ENCODE data around the gene PTOV1.

Gene PTOV1

DNA sequence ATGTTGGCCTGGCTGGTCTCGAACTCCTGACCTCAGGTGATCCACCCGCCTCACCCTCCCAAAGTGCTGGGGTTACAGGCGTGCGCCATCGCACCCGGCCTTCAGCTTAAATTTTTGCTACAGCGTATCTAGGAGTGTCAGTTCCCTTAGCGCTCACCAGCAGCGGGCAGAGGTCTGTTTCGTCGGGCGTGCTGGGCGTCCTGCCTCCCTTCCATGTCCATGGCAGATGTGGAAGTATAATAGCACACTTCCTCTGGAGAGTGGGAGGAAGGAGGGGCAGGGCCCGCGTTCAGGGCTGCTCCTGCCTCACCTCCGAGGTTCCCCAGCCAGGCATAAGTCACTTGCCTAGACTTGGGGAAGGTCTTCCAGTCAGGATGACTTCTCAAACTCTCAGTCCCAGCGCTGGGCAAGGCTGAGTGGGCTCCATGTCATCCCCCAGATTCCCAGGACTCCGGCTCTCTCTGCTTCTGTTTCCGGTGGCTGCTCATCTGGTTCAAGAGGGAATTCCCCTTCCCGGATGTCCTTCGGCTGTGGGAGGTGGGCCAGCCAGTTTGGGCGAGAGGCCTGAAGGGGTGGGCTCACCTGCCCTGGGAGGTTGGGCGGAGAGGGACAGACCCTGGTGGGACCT, 36.2 kb downstream of the PTOV1 start:
- Histone ChIP-seq H3K36me3 (peaks cover 17 to 78% (median 29%) of the 10 kb centered on the region in 11 experiments), H3K4me1 (peaks cover 30 to 73% (median 54%) of the 10 kb centered on the region in 10 experiments)

DNA sequence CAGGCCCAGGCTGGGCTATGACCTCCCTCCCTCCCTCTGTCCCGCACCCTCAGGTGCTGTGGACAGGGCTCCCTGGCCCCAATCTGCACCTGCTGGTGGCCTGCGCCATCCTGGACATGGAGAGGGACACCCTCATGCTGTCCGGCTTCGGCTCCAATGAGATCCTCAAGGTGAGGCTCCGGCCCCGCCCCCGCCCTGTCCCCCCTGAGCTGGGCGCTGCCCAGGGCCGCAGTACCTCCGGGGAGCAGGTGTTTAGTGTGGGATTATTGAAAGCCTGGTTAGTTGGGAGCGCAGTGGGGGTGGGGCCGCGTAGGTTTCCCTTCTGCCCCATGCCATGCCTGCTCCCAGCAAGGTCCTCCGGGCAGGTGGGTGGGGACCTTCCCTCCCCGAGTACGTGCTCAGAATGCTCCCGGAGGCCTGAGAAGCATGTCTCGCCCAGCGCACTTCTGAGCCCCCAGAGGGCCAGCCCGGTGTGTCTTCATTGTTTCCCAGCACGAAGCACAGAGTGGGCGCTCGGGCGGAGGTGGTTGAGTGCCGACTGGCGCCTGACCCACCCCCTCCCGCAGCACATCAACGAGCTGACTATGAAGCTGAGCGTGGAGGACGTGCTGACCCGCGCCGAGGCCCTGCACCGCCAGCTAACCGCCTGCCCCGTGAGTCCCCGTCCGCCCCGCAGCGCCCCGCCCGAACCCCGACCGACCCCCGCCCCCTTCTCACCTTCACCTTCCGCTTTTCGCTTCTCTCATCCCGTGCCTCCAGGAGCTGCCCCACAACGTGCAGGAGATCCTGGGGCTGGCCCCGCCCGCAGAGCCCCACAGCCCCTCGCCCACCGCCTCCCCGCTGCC, 36.9 kb downstream of the PTOV1 start:
- Histone ChIP-seq H3K4me1 (peaks cover 30 to 72% (median 54%) of the 10 kb centered on the region in 10 experiments), H3K27me3 (peaks cover 0 to 14% (median 0%) of the 10 kb centered on the region in 11 experiments; a peak in 6 of 22 replicates), H3K36me3 (peaks cover 10 to 78% (median 21%) of the 10 kb centered on the region in 11 experiments), H3K27ac (no peak overlapping the region), H3K4me2 (peak overlapping the region in 7 of 11 experiments; percentile 7 to 60 (median 34); a peak in 10 of 22 replicates), H3K9ac (no peak overlapping the region), H4K20me1 (peaks cover 0 to 56% (median 0%) of the 10 kb centered on the region in 11 experiments; a peak in 9 of 22 replicates), H3K9me3 (replicated peaks in 1 of 11) (peaks cover 2 to 12% (median 4%) of the 10 kb centered on the region in 11 experiments; a peak in 19 of 22 replicates), H3K4me3 (no peak overlapping the region)
- no peak for TF ChIP-seq Cebpa-rat (IDR thresholded peaks at IDR 0.05)

More for the DNA sequence above, 36.2 kb downstream of the PTOV1 start:
- Histone ChIP-seq H4K20me1 (peaks cover 0 to 53% (median 0%) of the 10 kb centered on the region in 11 experiments; a peak in 9 of 22 replicates), H3K4me3 (no peak overlapping the region), H3K4me2 (peak overlapping the region in 7 of 11 experiments; percentile 7 to 60 (median 34); a peak in 10 of 22 replicates), H3K9ac (no peak overlapping the region), H3K27ac (no peak overlapping the region), H3K9me3 (replicated peaks in 1 of 11) (peaks cover 4 to 17% (median 8%) of the 10 kb centered on the region in 11 experiments; a peak in 19 of 22 replicates), H3K27me3 (peaks cover 0 to 14% (median 0%) of the 10 kb centered on the region in 11 experiments; a peak in 6 of 22 replicates)
- TF ChIP-seq Cebpa-rat (IDR thresholded peaks at IDR 0.05), result no peak

DNA sequence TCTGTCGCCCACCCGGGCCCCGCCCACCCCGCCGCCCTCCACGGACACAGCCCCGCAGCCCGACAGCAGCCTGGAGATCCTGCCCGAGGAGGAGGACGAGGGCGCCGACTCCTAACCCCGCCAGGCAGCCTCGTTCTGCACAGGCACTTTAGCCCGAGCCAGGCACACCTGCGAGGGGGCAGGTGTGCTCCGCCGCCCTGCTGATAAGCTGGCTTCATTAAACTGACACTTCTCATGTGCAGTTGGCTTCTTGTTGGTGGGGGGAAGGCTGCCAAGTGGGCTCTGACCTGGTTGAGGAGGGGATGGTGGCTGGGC, 37.5 kb downstream of the PTOV1 start:
- Histone ChIP-seq H3K27ac (no peak overlapping the region), H3K9ac (no peak overlapping the region), H3K4me1 (peaks cover 27 to 69% (median 56%) of the 10 kb centered on the region in 10 experiments), H3K27me3 (peaks cover 0 to 14% (median 0%) of the 10 kb centered on the region in 11 experiments; a peak in 6 of 22 replicates), H3K4me2 (peak overlapping the region in 1 of 11 experiments; percentile 18; a peak in 1 of 22 replicates), H3K9me3 (replicated peaks in 1 of 11) (peaks cover 0 to 7% (median 0%) of the 10 kb centered on the region in 11 experiments; a peak in 2 of 22 replicates), H3K36me3 (peaks cover 4 to 77% (median 16%) of the 10 kb centered on the region in 11 experiments; a peak in 21 of 22 replicates), H3K4me3 (no peak overlapping the region), H4K20me1 (peaks cover 0 to 55% (median 0%) of the 10 kb centered on the region in 11 experiments; a peak in 9 of 22 replicates)
- no peak for TF ChIP-seq Cebpa-rat (IDR thresholded peaks at IDR 0.05)

DNA sequence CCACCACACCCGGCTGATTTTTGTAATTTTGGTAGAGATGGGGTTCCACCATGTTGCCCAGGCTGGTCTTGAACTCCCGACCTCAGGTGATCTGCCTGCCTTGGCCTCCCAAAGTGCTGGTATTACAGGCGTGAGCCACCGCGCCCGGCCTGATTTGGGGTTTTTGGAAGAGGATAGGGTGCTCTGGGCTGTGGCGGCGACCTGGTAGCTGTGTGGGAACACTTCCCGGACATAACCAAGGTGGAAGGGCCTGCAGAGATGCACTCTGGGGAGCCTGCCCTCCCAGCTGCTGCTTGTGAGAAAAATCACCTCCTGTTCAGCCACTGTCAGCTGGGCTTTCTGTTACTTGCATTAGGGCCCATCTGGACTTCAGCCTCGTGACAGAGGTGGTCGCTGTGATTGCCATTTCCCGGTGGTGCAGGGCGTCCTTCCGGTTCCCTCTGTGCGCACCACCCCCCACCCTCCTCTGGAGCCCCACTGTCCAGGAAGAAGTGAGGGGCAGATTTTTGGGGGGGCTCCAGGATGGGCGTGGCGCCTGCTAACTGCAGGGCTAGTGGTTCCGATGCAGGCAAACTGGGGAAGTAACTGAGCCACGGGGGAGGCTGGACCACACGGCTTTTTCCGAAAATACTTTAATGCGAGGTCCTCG, 38.2 kb downstream of the PTOV1 start:
- peaks cover 0 to 50% (median 0%) of the 10 kb centered on the region in 11 experiments; a peak in 9 of 22 replicates for H4K20me1 ChIP-seq
- no peak overlapping the region for H3K9ac ChIP-seq
- H3K9me3 ChIP-seq (replicated peaks in 1 of 11), result peaks cover 0 to 7% (median 0%) of the 10 kb centered on the region in 11 experiments; a peak in 2 of 22 replicates
- no peak overlapping the region for H3K4me3 ChIP-seq
- peaks cover 20 to 62% (median 53%) of the 10 kb centered on the region in 10 experiments for H3K4me1 ChIP-seq
- peaks cover 0 to 70% (median 9%) of the 10 kb centered on the region in 11 experiments; a peak in 13 of 22 replicates for H3K36me3 ChIP-seq
- H3K27me3 ChIP-seq, result peaks cover 0 to 14% (median 0%) of the 10 kb centered on the region in 11 experiments; a peak in 6 of 22 replicates
- peak overlapping the region in 7 of 11 experiments; percentile 72 to 97 (median 84); a peak in 10 of 22 replicates for H3K4me2 ChIP-seq
- TF ChIP-seq Cebpa-rat (IDR thresholded peaks at IDR 0.05), result no peak
- no peak overlapping the region for H3K27ac ChIP-seq

DNA sequence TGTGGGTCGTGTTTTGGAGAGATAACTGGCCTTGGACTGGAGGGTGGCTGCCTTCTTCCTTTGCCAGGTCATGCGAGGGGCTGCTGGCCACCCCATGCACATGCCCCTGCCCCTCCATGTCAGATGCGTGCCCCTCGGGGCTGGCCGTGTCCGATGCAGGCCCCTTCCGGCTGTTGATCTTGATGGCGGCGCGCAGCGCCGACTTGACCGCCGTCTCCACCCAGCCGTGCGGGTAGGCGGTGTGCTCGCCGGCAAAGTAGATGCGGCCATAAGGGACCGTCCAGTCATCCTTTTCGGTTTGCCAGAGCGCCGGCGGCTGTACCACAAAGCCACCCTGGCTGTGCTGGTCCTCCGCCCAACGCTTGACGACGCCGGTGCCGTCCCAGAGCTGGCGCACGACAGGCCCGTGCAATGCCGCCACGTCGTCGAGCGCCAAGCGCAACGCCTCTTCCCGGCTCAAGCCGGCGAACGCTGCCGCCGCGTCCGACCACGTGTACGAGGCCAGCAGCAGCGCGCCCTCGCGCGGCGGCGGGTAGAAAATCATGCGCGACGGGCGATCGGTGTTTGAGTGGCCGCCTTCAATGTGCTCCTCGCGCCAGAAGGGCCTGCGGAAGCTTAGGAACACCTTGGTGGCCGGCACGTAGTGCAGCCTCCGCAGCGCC, 38.9 kb downstream of the PTOV1 start:
- peak overlapping the region in 5 of 11 experiments; percentile 9 to 29 (median 25); a peak in 3 of 22 replicates for H3K27ac ChIP-seq
- H3K9ac ChIP-seq, result peak overlapping the region in 6 of 11 experiments; percentile 26 to 58 (median 51); a peak in 6 of 22 replicates
- H3K4me2 ChIP-seq, result peak overlapping the region; percentile 72 to 97 (median 83)
- peaks cover 0 to 63% (median 8%) of the 10 kb centered on the region in 11 experiments; a peak in 11 of 22 replicates for H3K36me3 ChIP-seq
- TF ChIP-seq Cebpa-rat (IDR thresholded peaks at IDR 0.05), result no peak
- H3K4me1 ChIP-seq, result peaks cover 15 to 61% (median 50%) of the 10 kb centered on the region in 10 experiments
- peaks cover 0 to 14% (median 0%) of the 10 kb centered on the region in 11 experiments; a peak in 6 of 22 replicates for H3K27me3 ChIP-seq
- H4K20me1 ChIP-seq, result peaks cover 0 to 44% (median 0%) of the 10 kb centered on the region in 11 experiments; a peak in 9 of 22 replicates
- H3K9me3 ChIP-seq (replicated peaks in 1 of 11), result peaks cover 0 to 7% (median 0%) of the 10 kb centered on the region in 11 experiments; a peak in 2 of 22 replicates
- H3K4me3 ChIP-seq, result peak overlapping the region; percentile 19 to 58 (median 44); a peak in 14 of 20 replicates

DNA sequence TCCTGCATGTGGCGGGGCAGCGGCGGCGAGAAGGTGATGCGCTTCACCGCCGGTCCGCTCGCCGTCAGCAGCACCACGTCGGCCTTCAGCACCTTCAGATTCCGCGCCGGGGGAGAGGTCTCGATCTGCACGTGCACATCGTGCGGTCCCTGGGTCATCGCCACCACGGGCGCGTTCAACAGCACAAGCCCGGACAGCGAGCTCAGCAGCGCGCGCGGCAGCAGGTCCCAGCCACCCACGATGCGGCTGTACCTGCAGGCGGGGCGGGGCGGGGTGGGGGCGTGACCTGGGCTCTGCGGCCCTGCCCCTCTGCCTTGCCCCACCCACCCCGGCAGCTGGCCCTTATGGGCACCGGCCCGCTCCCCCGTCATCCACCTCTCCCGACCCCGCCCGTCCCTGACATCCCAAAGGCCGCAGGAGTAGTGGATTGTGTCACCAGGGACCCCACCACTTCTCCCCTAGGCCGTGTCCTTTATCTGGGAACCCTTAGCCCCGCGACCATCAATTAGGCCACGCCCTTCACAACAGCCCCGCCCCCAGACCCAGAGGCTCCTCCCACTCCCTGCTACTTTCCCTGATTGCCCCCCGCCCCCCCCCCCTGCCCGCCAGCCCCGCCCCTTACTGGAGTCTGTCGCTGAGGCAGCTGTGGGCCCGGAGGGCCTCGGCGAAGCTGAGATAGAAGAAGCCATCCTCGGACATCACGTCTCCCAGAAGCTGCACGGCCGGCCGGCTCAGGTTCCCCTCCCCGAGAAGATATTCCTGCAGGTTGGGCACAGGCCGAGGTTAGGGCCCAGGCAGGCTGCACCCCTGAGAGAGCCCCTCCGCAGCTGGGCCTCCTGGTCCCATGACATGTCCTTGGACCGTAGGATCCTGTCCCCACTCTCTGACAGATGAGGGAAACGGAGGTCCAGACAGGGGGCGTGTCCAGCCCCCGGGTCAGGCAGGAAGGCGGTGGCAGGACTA, 39.7 kb downstream of the PTOV1 start:
- Histone ChIP-seq H4K20me1 (peaks cover 0 to 44% (median 0%) of the 10 kb centered on the region in 11 experiments; a peak in 9 of 22 replicates), H3K9me3 (replicated peaks in 1 of 11) (peaks cover 0 to 7% (median 0%) of the 10 kb centered on the region in 11 experiments; a peak in 2 of 22 replicates), H3K27ac (peak overlapping the region in 5 of 11 experiments; percentile 9 to 42 (median 25); a peak in 5 of 22 replicates), H3K27me3 (peaks cover 0 to 14% (median 0%) of the 10 kb centered on the region in 11 experiments; a peak in 6 of 22 replicates), H3K4me1 (peaks cover 20 to 68% (median 54%) of the 10 kb centered on the region in 10 experiments), H3K4me2 (peak overlapping the region; percentile 72 to 97 (median 83)), H3K4me3 (peak overlapping the region; percentile 19 to 58 (median 44); a peak in 14 of 20 replicates), H3K36me3 (peaks cover 0 to 55% (median 1%) of the 10 kb centered on the region in 11 experiments; a peak in 9 of 22 replicates), H3K9ac (peak overlapping the region in 7 of 11 experiments; percentile 26 to 63 (median 49); a peak in 9 of 22 replicates)
- TF ChIP-seq Cebpa-rat (IDR thresholded peaks at IDR 0.05), result no peak
